GM20431 (cell line): ENCODE results near the gene CELSR1.

ENCODE experiments used
- in situ Hi-C: fragments of 300-500 bp; cut with MseI, MboI; formaldehyde crosslinking; loops from one replicate; pipeline ENCODE4 v1.15.0; 2020; ENCODE audit warnings: low sequenced_read_pairs; ENCODE audit not compliant: unreplicated experiment

Gene CELSR1

GRCh38 chr22:46537225-46537945 is at the start of gene CELSR1:
TSS of gene CELSR1 (minus strand) at chr22:46537620. CDS start at chr22:46537170, 450 bp downstream.
- in situ Hi-C loops: loop anchor here (25.0 kb wide), 1 partner anchor 425 kb away; no protein-coding TSS in a partner anchor

- in situ Hi-C loops: no loop called here
Observed at GRCh38 chr22:46587061-46587460, 49.6 kb upstream of the CELSR1 start.

GRCh38 chr22:46586531-46587011 is 49.2 kb upstream of the CELSR1 start:
- in situ Hi-C loops: no loop called here

GRCh38 chr22:46586123-46586519 is 48.7 kb upstream of the CELSR1 start:
- in situ Hi-C loops: no loop called here

- in situ Hi-C loops: no loop called here
Observed at GRCh38 chr22:46585340-46586122, 48.1 kb upstream of the CELSR1 start.

- in situ Hi-C loops: no loop called here
Observed at GRCh38 chr22:46584081-46584921, 46.9 kb upstream of the CELSR1 start.

GRCh38 chr22:46583571-46583970 is 46.2 kb upstream of the CELSR1 start:
- in situ Hi-C loops: no loop called here

GRCh38 chr22:46582281-46582933 is 45.0 kb upstream of the CELSR1 start:
- in situ Hi-C loops: no loop called here

GRCh38 chr22:46581538-46582244 is 44.3 kb upstream of the CELSR1 start:
- in situ Hi-C loops: no loop called here

- in situ Hi-C loops: no loop called here
Observed at GRCh38 chr22:46580940-46581537, 43.6 kb upstream of the CELSR1 start.

GRCh38 chr22:46579751-46580449 is 42.5 kb upstream of the CELSR1 start:
- in situ Hi-C loops: no loop called here

- in situ Hi-C loops: no loop called here
Observed at GRCh38 chr22:46578824-46579561, 41.6 kb upstream of the CELSR1 start.

GRCh38 chr22:46578251-46578823 is 40.9 kb upstream of the CELSR1 start:
- in situ Hi-C loops: no loop called here

- in situ Hi-C loops: no loop called here
Observed at GRCh38 chr22:46577368-46578249, 40.2 kb upstream of the CELSR1 start.

GRCh38 chr22:46576556-46577367 is 39.3 kb upstream of the CELSR1 start:
- in situ Hi-C loops: no loop called here
